Fibroblast of pulmonary artery (primary cell): Measurements from ENCODE around the gene TMPRSS13.

Experiments used
- DNase-seq: peaks from one replicate; pipeline ENCODE4 v3.0.0-alpha.2; 2010; ENCODE audit warnings: low read depth
- H3K4me3 ChIP-seq: replicated peaks from 2 replicates; pipeline ENCODE4 v1.5.1; 2011; ENCODE audit warnings: low read depth, mild to moderate bottlenecking, control low read depth, low read length, moderate library complexity
- CTCF ChIP-seq: IDR thresholded peaks from 2 replicates; pipeline ENCODE4 v1.5.1; 2011; ENCODE audit warnings: mild to moderate bottlenecking, control low read depth, low read length, inconsistent platforms; ENCODE audit errors: missing control alignments

TMPRSS13 gene

DNA sequence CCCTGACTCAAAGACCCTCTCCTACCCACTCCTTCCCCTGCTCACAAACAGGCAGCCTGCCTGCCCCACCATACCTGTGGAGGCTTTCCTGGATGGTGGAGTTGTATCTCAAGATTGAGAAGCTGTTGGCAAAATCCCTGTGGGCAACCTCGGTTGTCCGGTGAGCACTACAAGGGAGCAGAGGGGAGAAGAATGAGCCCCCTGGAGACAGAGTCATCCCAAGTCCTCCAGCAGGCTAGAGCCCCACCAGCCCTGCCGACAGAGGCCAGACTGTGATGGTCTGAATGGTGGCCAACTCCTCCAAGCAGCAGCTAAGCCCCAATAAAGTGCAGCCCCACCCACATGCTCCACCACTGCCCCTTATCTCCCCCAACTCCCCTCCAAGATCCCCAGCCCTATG, 17.5 kb downstream of the TMPRSS13 start:
- no peak for TF ChIP-seq CTCF
- no peak for DNase-seq
- no peak overlapping the region for H3K4me3 ChIP-seq

DNA sequence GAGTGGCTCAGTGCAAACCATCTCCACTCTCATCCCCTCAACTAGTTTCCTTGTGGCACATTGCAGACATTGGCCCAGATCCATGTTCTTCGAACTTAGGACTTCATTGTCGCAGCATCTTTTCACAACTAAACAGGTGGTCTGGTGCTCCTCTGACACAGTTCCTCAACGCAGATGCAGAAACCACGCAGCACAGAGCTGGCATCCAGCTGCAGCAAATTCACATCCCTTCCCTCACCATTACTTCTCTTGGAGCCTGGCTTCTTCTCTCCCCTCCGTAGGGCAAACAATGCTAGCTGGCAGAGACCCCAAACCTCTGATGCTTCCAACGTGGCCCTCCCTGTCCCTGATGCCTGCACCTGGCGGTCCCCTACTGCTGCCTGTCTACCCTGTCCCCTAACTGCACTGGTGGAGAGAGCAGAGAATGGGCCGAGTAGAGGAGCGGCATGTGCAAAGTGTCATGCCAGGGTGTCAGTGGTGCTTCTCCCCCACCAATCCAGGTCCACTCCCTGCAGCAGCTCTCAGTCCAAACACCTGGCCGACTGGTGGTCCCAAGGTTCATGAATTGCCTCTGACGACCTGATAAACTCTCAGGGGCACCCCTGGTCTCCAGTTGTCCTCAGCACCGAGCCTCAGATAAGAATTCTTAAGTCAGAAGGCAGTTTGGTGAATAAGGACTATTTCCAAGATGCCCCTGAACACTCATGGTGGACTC, 18.1 kb downstream of the TMPRSS13 start:
- DNase-seq = no peak
- H3K4me3 ChIP-seq = no peak overlapping the region
- TF ChIP-seq CTCF = no peak

DNA sequence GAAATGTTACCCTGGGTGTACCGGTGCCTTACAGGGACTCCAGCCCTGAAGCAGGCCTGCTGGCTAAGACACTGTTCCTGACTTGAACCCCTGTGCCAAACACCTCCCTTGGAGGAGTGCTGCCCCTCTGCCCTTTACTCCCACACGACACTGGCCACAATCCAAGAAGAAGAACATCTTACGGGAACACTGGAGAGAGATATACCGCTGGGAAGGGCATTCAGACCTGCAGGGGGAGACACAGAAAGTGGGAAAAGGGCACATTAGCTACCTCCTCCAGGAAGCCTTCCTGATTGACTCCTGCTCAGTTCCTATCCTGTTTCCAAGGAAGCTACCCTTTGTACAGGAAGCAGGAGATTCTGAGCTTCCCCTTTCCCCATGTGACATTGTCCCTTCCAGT, 18.7 kb downstream of the TMPRSS13 start:
- H3K4me3 ChIP-seq = no peak overlapping the region
- no peak for TF ChIP-seq CTCF
- DNase-seq = no peak

GRCh38 chr11:117909611-117910382, 19.4 kb downstream of the TMPRSS13 start:
- no peak for TF ChIP-seq CTCF
- no peak overlapping the region for H3K4me3 ChIP-seq
- no peak for DNase-seq

DNA sequence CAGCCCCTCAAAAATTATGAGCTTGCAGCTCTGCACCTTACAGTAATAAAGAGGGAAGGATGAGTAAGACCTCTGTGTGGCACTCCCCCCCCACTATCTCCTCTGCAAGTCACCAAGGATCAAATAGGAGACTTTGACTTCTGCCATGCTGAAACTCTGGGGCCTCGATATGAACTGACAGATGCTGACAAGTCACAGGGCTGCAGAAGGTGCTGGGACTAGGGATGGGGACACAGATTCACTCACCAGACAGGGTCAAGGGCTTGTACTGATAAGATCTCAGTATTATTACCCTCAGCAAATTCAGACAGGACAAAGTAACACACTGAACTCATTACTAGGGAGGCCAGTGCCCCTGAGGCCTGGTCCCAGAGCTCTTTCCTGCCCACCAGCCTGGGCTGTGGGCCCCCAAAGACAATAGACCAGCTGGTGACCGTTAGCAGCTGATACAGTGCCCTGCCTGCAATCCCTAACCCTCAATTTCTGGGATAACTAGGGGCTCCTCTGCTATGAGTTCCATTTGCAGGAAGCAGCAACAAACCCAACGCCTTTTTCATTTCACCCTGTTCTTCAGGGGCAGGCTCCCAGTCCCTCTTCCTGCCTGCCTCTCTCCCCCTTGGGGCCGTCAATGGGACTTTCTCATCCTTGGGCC, 20.1 kb downstream of the TMPRSS13 start:
- no peak for DNase-seq
- TF ChIP-seq CTCF = no peak
- H3K4me3 ChIP-seq = no peak overlapping the region

- no peak for TF ChIP-seq CTCF
- no peak for DNase-seq
- H3K4me3 ChIP-seq = no peak overlapping the region
These were observed 20.9 kb downstream of the TMPRSS13 start for GRCh38 chr11:117908109-117908895.
